Measurements from ENCODE around the gene ARHGAP18.

DNA sequence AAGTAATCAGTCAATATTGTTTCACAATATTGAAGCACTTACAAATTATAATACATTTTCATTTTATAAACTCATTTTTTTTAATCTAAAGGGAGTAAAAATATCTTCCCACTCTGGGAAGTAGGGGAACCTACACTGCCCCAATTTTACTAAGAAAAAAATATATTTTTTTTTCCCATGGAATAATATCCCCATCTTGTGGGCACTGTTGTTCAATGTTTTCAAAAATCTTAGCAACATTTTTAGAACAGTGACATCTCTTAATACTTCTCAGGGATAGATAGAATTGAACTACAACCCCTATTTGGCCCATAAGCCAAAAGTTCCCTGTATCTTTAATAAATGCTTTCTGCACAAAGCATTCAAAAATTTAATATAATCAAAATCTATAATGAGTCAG, 42.9 kb downstream of the ARHGAP18 start:
- no peak for TF ChIP-seq EZH2 (optimal IDR thresholded peaks at IDR 0.05; ENCODE audit: low read depth, low read length)
- TF ChIP-seq, protein P1, sequence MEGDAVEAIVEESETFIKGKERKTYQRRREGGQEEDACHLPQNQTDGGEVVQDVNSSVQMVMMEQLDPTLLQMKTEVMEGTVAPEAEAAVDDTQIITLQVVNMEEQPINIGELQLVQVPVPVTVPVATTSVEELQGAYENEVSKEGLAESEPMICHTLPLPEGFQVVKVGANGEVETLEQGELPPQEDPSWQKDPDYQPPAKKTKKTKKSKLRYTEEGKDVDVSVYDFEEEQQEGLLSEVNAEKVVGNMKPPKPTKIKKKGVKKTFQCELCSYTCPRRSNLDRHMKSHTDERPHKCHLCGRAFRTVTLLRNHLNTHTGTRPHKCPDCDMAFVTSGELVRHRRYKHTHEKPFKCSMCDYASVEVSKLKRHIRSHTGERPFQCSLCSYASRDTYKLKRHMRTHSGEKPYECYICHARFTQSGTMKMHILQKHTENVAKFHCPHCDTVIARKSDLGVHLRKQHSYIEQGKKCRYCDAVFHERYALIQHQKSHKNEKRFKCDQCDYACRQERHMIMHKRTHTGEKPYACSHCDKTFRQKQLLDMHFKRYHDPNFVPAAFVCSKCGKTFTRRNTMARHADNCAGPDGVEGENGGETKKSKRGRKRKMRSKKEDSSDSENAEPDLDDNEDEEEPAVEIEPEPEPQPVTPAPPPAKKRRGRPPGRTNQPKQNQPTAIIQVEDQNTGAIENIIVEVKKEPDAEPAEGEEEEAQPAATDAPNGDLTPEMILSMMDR (IDR thresholded peaks at IDR 0.05; ENCODE audit: low read length): no peak
